ENCODE data around the gene NR1H2.
"Not testable (repeated sequence)": the region's sequence is repeated elsewhere in the genome, so short reads cannot be mapped to it uniquely, and the experiment has no call there.

NR1H2 gene

GRCh38 chr19:50379602-50380001 lies 3.3 kb downstream of the NR1H2 start:
- DNase-seq = no peak

DNA sequence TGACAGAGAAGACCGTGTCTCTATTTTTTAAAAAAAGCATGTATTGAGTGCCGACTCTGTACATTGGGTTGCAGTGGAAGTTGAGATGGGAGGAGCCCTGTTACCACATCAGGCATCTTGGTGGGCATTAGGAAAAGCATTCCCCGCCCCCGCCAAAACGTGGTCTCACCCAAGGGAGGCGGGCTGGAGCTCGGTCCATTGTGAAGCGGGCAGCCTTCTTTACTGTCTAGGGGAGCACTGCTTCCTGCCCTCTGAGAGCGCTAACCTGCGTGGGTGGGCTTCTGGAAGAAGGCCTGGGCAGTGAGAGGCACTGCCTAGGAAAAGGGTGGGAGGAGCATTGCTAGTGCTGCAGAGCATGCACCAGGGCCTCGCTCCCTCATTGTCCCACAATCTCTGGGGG lies 3.9 kb downstream of the NR1H2 start:
- DNase-seq = no peak

DNA sequence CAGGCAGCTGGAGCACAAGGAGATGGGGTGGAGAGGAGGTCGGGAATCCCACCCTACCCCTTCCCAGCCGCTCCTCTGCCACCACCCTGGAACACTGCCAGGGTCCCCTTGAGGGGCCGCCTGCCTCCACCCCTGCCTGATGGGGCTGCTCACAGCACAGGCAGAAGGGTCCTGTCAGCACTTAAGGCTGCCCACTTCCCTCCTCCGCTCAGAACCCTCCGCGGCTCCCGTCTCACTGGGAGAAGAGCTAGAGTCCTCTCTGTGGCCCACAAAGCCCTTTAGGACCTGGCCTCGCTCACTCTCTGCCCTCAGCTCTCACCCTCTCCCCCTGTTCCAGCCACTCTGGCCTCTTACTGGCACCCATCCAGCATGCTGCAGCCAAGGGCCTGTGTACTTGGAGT lies 4.5 kb downstream of the NR1H2 start:
- no peak for DNase-seq

DNA sequence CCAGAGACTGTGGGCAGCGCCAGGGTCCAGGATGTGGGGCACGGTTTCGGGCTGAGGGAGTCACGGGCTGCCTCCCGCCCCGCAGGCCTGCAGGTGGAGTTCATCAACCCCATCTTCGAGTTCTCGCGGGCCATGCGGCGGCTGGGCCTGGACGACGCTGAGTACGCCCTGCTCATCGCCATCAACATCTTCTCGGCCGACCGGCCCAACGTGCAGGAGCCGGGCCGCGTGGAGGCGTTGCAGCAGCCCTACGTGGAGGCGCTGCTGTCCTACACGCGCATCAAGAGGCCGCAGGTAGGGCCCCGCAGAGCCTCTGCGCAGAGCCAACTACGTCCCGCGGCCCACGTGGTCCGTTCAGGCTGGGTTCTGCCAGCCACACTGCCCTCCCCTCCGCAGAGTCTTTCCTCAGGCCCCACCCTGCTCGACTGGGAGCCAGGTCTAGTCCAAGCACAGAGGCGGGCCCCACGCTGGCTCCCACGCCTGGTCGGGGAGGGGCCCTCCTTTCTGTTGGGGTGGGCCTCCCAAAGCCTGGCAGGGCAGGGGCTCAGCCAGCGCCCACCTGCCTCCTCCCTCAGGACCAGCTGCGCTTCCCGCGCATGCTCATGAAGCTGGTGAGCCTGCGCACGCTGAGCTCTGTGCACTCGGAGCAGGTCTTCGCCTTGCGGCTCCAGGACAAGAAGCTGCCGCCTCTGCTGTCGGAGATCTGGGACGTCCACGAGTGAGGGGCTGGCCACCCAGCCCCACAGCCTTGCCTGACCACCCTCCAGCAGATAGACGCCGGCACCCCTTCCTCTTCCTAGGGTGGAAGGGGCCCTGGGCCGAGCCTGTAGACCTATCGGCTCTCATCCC lies 5.8 kb downstream of the NR1H2 start:
- DNase-seq = no peak

DNA sequence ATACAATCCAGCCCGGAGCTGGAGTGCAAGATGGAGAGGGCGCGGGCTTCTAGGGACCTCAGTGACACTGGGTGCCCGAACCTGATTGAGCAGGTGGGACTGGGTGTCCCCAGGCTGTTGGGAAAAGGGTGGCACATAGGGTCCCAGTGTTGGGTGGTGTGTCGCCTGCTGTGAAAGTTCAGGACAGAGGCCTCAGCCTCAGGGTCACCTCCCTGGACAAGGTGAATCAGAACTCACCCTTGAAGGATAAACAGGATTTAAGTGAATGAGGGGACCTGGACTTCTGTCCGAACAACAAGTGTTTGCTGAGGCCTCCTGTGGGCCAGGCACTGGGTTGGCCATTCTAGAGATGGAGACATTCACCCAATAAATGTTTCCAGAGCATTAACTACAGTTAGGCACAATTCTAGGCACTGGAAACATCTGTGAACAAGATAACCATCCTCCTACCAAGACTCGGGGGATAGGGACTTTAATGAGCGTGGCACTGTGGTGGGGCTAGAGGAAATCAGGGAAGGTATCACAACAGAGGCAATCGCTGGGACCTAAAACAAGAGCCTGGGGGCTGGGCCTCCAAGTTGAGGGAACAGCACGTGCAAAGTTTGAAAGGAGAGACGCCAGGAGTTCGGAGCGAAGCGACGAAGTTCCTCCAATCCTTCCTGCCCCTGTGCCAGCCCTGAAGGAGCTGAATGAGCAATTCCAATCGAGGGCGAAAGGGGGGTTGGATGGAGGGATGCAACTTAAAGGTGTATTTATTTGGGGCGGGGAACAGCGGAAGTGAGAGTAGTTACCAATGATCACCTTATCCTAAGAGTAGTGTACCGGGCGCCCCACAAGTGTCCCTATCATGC lies 7.0 kb downstream of the NR1H2 start:
- no peak for DNase-seq

- peak; percentile 93 to 99 (median 97) for DNase-seq
These were observed 7.8 kb downstream of the NR1H2 start, which contains the start of gene POLD1 for GRCh38 chr19:50383852-50384684. Gene POLD1 (plus strand): TSS chr19:50384347. CDS start chr19:50398852, 14,505 bp downstream.

DNA sequence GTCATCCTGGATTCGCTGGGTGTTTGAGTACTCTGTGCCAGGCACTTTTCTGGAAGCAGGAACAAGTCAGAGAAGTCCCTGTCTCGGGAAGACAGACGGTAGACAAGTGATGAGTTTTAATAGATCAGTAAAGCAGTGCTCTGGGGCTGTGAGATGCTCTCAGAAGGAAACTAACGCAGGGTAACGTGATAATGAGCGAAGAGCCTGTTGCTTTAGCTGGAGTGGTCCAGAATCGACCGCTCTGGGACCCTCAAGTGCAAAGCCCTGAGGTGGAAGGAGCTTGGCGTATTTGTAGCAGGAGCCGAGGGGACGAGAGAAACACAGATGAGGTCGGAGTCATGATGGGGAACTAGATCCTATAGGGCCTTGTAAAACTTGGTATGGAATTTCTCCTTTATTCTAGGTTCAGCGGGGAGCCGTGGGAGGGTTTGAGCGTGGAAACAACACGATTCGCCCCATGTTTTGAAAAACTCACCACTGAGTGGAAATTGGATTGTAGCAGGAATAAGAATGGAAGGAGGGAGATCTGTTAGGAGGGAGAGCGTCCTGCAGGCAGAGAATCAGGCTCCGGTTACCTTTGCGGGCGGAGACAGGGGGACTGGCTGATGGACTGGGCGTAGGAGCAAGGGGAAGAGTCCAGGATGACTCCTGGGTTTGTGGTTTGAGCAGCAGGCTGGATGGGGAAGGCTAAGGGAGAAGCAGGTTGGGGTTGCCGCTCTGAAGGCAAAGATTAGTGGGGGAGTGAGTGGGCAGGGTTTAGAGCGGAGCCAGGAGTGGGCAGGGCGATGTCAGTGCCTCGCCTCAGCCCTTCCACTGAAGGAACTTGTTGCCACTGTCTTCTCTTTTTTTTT lies 8.7 kb downstream of the NR1H2 start:
- DNase-seq = no peak

DNA sequence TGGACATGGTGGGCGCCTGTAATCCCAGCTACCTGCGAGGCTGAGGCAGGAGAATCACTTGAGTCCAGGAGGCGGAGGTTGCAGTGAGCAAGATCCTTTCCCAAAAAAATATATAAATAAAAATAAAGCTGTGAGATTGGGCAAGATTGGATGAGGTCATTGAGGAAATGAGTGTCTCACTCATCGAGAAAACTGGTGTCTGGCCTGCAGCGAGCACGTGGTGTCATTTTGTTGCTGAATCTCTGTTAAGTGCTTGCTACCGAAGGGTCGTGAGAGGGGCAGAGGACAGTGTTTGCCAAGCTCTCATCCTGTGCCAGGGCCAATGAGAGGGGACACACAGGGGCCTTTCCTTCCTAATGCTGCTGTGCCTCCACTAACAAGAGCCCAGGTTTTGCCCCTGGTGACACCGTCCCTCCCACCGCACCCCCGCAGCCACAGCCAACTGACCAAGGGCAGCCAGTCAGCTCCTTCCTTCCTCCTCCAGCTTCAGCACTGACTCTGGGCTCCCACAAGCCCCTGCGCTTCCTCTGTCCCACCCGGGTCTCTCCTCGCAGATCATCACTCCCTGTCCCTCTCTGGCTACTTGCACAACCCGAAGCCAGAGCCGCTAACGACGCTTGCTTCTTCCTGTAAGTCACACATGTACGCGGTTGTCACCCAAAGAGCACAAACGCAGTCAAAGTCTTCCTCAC lies 11.1 kb downstream of the NR1H2 start:
- DNase-seq = no peak

DNA sequence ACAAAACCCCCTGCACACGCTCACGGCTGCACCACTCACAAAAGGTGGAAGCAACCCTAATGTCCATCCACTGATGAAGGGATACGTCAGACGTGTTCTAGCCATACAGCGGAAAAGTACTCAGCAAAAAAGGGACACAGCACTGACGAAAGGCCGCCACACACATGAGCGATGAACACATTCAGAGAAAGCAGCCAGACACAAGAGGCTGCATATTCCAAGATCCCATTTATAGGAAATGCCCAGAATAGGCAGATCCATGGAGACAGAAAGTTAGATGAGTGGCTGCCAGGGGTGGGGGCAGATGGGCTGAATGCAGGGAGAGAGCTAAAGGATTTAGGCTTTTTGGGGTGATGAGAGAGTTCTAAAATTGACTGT lies 11.6 kb downstream of the NR1H2 start:
- DNase-seq = no peak

- DNase-seq = not testable (repeated sequence)
These were observed 14.0 kb downstream of the NR1H2 start for GRCh38 chr19:50390295-50390694.

GRCh38 chr19:50390952-50391351 lies 14.7 kb downstream of the NR1H2 start:
- DNase-seq = not testable (repeated sequence)

- DNase-seq = no peak
These were observed 16.5 kb downstream of the NR1H2 start for GRCh38 chr19:50392759-50393158.

DNA sequence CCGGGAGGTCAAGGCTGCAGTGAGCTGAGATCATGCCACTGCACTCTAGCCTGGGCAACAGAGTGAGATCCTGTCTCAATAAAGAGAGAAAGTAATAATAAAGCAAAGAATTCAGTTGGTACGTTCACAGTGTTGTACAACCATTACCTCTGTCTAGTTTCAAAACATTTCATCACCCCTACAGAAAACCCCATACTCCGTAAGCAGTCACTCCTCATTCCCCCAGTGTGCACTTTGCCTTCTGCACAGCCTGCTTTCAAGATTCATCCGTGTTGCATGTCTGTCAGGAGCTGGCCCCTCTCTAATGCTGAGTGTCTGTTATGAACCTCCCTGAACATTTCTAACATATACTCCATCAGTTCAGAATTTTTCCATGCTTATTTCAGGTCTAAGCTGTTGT lies 17.3 kb downstream of the NR1H2 start:
- no peak for DNase-seq

DNA sequence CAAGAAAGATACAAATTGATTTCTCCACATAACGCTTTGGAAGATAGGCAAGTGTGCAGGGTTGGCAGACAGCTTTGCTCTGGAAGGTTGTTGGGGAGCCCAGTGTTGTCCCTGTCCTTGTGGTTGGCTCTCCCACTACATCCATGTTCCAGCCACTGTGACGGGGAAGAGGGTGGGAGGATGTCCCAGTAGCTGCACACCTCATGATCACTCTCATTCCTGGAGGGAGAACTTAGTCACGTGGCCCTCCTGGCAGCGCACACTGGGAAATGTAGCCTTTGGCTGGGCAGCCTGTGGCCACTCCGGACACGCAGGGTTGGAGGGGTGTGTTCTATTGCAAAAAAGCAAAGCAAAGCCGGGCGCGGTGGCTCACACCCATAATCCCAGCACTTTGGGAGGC lies 17.8 kb downstream of the NR1H2 start:
- DNase-seq = no peak

- no peak for DNase-seq
These were observed 22.6 kb downstream of the NR1H2 start for GRCh38 chr19:50398675-50399367.

- no peak for DNase-seq
These were observed 23.1 kb downstream of the NR1H2 start for GRCh38 chr19:50399368-50399745.

DNA sequence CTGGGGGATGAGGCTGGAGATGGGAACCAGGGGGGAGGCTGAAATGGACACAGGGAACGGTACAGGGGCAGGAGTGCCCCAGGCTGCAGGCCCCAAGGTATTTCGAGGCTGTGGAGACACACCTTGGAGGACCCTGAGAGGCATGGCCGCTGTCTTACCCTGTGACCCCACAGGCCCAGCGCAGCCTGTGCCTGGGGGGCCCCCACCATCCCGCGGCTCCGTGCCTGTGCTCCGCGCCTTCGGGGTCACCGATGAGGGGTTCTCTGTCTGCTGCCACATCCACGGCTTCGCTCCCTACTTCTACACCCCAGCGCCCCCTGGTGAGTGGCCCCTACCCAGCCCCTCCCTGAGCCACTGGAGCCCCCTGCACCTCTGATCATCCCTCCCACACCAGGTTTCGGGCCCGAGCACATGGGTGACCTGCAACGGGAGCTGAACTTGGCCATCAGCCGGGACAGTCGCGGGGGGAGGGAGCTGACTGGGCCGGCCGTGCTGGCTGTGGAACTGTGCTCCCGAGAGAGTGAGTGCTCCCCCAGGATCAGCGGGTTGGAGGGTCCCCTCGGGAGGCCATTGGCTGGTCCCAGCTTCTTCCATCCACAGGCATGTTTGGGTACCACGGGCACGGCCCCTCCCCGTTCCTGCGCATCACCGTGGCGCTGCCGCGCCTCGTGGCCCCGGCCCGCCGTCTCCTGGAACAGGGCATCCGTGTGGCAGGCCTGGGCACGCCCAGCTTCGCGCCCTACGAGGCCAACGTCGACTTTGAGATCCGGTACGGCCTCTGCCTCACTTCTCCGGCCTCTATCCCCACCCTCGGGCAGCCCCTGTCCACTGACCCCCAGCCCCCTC lies 25.6 kb downstream of the NR1H2 start:
- no peak for DNase-seq

GRCh38 chr19:50402544-50403301 lies 26.5 kb downstream of the NR1H2 start:
- no peak for DNase-seq

Measured in activated naive CD4-positive, alpha-beta T cell (primary cell).